Activated B cell treated with CpG ODN at 0.5 μM for 24 hours (primary cell): ENCODE results near the gene LRSAM1. TPM values are rescaled to one million over a fixed set of nuclear protein-coding genes. Genes with fewer than 3 reads are reported as not detected.

Source experiments
- ATAC-seq: fragments of 200-7000 bp; cut with Tn5 transposase; one replicate; pipeline ENCODE4 v1.10.0; 2021; ENCODE audit warnings: low read depth, mild to moderate bottlenecking, moderate library complexity
- CTCF ChIA-PET: fragments of 350-600 bp; sonication (Branson Sonifier 250); formaldehyde crosslinking; loops from one replicate; lab custom pipeline; 2021; ENCODE audit warnings: antibody characterized with exemption; lab: Charles Lee
- POLR2A ChIA-PET: fragments of 350-600 bp; sonication (Branson Sonifier 250); formaldehyde crosslinking; loops from one replicate; lab custom pipeline; 2021; ENCODE audit warnings: antibody characterized with exemption; lab: Charles Lee
- DNase-seq: peaks from one replicate; pipeline ENCODE4 v3.0.0; 2022
- H3K27ac Mint-ChIP-seq: one replicate; pipeline ENCODE4 v1.8.0; 2020; ENCODE audit warnings: mixed read lengths
- H3K27me3 Mint-ChIP-seq: one replicate; pipeline ENCODE4 v1.8.0; 2021; ENCODE audit warnings: mixed read lengths
- H3K36me3 Mint-ChIP-seq: one replicate; pipeline ENCODE4 v1.8.0; 2021; ENCODE audit warnings: low read depth, mixed read lengths
- H3K4me1 Mint-ChIP-seq: one replicate; pipeline ENCODE4 v1.8.0; 2021; ENCODE audit warnings: mixed read lengths
- H3K4me3 Mint-ChIP-seq: one replicate; pipeline ENCODE4 v1.8.0; 2020; ENCODE audit warnings: mild to moderate bottlenecking, mixed read lengths
- H3K9me3 Mint-ChIP-seq: one replicate; pipeline ENCODE4 v1.8.0; 2020; ENCODE audit warnings: mixed read lengths
- intact Hi-C: fragments of 100-400 bp; cut with micrococcal nuclease; formaldehyde crosslinking; loops from one replicate; pipeline ENCODE4 v1.15.1; 2024
- total RNA-seq: library from RNA; stranded (reverse); gene quantifications from 2 replicates; pipeline ENCODE4 v1.2.3, GENCODE V29; 2022
- TF ChIP-seq, protein P1 (sequence below): fragments of 200-600 bp; IDR thresholded peaks from one replicate; pipeline ENCODE4 v1.8.0; 2022; ENCODE audit warnings: antibody characterized with exemption, mild to moderate bottlenecking

The LRSAM1 gene
- total RNA-seq, 1 donor from 2014 or later = 23.9 TPM

DNA sequence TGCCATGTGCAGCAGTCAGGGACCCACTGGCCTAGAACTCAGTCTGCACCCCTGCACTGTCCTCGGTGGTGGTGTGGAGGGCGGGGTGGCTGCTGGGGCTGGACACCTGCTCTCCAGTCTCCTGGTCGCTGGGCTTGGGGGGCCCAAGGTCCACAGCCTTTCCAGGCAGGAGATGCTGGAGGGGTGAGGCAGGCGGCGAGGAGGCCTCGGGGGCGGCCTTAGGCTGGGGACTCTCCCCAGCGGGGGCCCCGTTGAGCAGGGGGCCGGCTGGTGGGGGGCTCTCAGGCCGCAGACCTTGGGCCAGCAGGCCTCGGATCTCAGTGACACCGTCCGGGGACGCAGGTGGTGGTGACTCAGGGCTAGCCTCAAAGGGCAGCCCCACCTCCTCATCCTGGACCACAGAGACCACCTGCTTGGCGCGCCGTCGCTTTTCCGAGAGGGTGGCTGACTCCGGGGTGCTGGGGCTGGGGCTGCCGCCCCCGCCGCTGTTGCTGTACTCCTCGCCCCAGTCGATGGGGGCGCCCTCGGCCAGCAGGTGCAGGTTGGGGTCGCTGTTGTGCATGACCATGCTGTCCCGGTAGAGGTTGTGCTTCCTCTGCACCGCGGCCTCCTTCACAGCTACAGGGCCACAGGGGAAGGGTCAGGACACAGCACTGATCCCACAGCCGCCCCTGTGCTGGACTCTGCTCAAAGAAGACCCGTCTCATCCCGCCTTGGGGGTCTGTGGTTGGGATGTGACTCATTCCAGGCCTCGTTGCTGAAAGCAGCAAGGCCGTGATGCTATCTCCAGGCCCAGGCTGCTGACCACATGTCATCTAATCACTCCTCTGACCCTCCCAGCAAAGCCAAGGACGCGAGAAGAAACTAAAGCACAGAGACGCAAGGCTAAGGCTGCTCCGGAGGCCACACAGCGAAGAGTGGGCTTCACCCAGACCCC lies 55.8 kb downstream of the LRSAM1 start:
- H3K4me1 Mint-ChIP-seq = no peaks in the 10 kb centered on the region
- DNase-seq (no peak), ATAC-seq (no peak)
- intact Hi-C loops = no loop called here
- no peak overlapping the region for H3K4me3 Mint-ChIP-seq
- H3K9me3 Mint-ChIP-seq = no peaks in the 10 kb centered on the region
- CTCF ChIA-PET = no interaction called here
- no peaks in the 10 kb centered on the region for H3K27me3 Mint-ChIP-seq
- TF ChIP-seq, protein P1, sequence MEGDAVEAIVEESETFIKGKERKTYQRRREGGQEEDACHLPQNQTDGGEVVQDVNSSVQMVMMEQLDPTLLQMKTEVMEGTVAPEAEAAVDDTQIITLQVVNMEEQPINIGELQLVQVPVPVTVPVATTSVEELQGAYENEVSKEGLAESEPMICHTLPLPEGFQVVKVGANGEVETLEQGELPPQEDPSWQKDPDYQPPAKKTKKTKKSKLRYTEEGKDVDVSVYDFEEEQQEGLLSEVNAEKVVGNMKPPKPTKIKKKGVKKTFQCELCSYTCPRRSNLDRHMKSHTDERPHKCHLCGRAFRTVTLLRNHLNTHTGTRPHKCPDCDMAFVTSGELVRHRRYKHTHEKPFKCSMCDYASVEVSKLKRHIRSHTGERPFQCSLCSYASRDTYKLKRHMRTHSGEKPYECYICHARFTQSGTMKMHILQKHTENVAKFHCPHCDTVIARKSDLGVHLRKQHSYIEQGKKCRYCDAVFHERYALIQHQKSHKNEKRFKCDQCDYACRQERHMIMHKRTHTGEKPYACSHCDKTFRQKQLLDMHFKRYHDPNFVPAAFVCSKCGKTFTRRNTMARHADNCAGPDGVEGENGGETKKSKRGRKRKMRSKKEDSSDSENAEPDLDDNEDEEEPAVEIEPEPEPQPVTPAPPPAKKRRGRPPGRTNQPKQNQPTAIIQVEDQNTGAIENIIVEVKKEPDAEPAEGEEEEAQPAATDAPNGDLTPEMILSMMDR = no peak
- H3K27ac Mint-ChIP-seq = no peak overlapping the region
- H3K36me3 Mint-ChIP-seq = peaks cover 2% of the 10 kb centered on the region
- POLR2A ChIA-PET = no interaction called here

DNA sequence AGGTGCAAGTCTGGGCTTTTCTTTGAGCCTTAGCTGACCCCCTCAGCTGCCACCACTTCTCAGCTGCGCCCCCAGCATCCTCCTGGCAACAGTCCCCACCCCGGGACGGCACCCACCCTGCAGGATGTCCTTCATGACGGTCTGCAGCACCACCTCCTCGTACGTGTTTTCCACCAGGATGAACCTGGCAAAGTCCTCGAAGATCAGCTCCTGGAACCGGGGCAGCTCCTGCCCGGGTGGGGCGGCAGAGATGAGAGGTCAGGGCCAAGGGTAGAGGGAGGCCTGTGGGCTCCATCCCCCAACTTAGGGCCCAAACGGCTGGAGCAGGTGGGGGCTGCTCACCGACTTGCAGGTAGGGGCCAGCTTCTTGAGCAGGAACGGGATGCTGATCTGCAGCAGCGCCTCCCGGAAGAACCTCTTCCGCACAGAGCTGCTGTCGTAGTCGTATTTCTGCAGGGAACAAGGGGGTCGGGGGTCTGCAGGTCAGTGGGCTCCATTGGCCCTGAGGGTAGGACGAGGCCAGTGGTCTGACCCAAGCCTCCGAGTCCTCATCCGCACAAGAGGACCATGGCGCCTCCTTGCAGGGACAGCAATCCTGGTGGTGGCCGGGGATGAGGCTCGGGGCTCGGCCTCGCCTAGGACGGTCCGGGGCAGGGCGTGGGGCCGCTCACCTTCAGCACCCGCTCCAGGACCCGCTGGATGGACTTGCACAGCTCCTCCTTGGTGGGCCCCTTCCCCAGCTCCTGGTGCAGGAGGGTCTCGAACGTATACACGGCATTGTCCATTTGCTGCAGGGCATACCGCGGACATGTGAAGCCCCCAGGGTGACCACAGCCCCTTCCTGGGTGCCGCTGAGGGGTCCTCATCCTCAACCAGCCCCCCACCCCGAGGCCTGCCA lies 56.7 kb downstream of the LRSAM1 start:
- TF ChIP-seq, protein P1 = no peak
- H3K27ac Mint-ChIP-seq = no peak overlapping the region
- no peaks in the 10 kb centered on the region for H3K9me3 Mint-ChIP-seq
- ATAC-seq = no peak
- intact Hi-C loops = no loop called here
- ChIA-PET CTCF (no interaction called here), POLR2A (no interaction called here)
- no peaks in the 10 kb centered on the region for H3K27me3 Mint-ChIP-seq
- no peak overlapping the region for H3K4me3 Mint-ChIP-seq
- no peak for DNase-seq
- H3K4me1 Mint-ChIP-seq = no peaks in the 10 kb centered on the region
- H3K36me3 Mint-ChIP-seq = no peaks in the 10 kb centered on the region

DNA sequence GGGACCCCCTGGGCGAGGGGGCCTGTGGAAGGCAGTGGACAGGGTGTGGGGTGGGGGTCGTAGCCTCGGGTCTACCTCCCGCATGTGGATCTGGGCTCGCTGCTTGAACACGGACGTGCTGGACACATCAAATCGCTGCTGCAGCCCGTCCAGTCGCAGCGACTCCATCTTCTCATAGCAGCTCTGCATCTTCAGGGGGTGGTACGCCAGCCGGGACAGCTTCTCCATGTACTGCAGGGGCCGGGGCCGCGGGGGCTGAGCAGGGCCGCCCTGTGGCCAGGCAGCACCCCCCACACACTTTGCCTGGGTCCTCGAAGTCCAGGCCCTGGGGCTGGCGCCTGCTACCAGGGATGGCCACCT lies 57.6 kb downstream of the LRSAM1 start:
- no peak for ATAC-seq
- ChIA-PET POLR2A (no interaction called here), CTCF (no interaction called here)
- Mint-ChIP-seq H3K27ac (no peak overlapping the region), H3K9me3 (no peaks in the 10 kb centered on the region), H3K4me1 (no peaks in the 10 kb centered on the region), H3K27me3 (no peaks in the 10 kb centered on the region), H3K36me3 (no peaks in the 10 kb centered on the region), H3K4me3 (no peak overlapping the region)
- TF ChIP-seq, protein P1 = no peak
- DNase-seq = no peak
- intact Hi-C loops = no loop called here

DNA sequence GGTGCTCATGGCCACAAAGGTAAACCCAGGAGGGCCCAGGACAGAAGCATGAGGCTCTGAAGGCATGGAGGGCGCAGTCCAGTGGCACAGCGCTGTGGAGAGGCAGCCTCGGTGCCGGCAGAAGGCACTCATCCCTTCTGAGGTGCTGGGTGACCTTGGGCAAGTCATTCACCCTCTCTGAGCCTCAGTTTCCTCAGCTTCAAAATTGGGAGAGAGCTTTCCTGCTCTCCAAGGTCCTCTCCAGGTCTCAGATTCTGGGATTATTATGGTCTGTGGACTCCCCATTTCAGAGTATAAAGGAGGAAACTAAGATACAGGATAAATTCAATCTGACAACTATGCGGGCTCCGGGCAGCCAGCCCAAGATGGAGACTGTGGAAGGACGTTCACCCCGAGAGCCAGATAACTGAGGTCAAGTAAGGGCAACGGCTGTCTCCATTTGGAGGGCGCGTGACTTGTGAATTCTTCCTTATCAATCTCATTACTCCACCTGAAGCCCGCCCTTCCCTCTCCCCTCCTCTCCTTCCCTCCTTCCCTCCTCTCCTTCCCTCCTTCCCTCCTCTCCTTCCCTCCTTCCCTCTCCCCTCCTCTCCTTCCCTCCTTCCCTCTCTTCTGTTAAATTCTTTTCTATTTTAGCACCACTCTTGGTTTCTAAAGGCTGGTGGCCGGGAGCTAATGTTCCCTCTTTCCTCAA lies 58.1 kb downstream of the LRSAM1 start:
- ChIA-PET POLR2A (no interaction called here), CTCF (no interaction called here)
- H3K9me3 Mint-ChIP-seq = no peaks in the 10 kb centered on the region
- no peak overlapping the region for H3K4me3 Mint-ChIP-seq
- H3K4me1 Mint-ChIP-seq = no peaks in the 10 kb centered on the region
- no peak for ATAC-seq
- TF ChIP-seq, protein P1 = no peak
- intact Hi-C loops = no loop called here
- no peak overlapping the region for H3K27ac Mint-ChIP-seq
- no peaks in the 10 kb centered on the region for H3K27me3 Mint-ChIP-seq
- no peak for DNase-seq
- H3K36me3 Mint-ChIP-seq = no peaks in the 10 kb centered on the region
